ENCODE data around the gene ADD1.
"Not testable (repeated sequence)": the region's sequence is repeated elsewhere in the genome, so short reads cannot be mapped to it uniquely, and the experiment has no call there.

Gene ADD1

GRCh38 chr4:2915789-2916188, 72.1 kb downstream of the ADD1 start:
- no peak for DNase-seq (ENCODE audit: low read depth in 2 of 2, low spot score in 1 of 2)

GRCh38 chr4:2916696-2917095, 73.1 kb downstream of the ADD1 start:
- not testable (repeated sequence) for DNase-seq (ENCODE audit: low read depth in 2 of 2, low spot score in 1 of 2)

DNA sequence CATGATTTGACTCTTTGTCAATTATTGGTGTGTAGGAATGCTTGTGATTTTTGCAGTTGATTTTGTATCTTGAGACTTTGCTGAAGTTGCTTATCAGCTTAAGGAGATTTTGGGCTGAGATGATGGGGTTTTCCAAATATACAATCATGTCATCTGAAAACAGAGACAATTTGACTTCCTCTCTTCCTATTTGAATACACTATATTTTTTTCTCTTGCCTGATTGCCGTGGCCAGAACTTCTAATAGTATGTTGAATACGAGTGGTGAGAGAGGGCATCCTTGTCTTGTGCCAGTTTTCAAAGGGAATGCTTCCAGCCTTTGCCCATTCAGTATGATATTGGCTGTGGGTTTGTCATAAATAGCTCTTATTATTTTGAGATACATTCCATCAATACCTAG, 74.7 kb downstream of the ADD1 start:
- DNase-seq (ENCODE audit: low read depth in 2 of 2, low spot score in 1 of 2): not testable (repeated sequence)

DNA sequence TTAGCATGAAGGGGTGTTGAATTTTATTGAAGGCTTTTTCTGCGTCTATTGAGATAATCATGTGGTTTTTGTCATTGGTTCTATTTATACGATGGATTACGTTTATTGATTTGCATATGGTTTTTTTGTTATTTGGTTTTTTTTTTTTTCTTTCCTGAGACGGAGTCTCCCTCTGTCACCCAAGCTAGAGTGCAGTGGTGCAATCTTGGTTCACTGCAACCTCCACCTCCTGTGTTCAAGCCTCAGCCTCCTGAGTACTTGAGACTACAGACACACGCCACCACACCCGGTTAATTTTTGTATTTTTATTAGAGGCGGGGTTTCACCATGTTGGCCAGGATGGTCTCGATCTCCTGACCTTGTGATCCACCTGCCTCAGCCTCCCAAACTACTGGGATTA, 75.1 kb downstream of the ADD1 start:
- DNase-seq (ENCODE audit: low read depth in 2 of 2, low spot score in 1 of 2): not testable (repeated sequence)

DNA sequence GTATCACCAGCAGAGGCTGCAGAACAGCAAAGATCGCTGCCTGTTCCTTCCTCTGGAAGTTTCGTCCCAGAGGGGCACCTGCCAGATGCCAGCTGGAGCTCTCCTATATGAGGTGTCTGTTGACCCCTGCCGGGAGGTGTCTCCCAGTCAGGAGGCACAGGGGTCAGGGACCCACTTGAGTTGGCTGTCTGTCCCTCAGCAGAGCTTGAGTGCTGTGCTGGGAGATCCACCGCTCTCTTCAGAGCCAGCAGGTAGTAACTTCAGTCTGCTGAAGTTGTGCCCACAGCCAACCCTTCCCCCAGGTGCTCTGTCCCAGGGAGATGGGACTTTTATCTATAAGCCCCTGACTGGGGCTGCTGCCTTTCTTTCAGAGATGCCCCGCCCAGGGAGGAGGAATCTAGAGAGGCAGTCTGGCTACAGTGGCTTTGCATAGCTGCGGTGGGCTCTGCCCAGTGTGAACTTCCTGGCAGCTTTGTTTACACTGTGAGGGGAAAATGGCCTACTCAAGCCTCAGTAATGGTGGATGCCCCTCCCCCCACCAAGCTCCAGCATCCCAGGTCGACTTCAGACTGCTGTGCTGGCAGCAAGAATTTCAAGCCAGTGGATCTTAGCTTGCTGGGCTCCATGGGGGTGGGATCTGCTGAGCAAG, 78.9 kb downstream of the ADD1 start:
- not testable (repeated sequence) for DNase-seq (ENCODE audit: low read depth in 2 of 2, low spot score in 1 of 2)

DNA sequence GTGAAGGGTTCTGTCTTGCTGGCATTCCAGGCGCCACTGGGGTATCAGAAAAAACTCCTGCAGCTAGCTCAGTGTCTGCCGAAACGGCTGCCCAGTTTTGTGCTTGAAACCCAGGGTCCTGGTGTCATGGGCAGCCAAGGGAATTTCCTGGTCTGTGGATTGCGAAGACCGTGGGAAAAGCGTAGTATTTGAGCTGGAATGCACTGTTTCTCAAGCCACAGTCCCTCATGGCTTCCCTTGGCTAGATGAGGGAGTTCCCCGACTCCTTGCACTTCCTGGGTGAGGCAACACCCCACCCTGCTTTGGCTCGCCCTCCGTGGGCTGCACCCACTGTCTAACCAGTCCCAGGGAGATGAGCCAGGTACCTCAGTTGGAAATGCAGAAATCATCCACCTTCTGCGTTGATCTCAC, 79.5 kb downstream of the ADD1 start:
- no peak for DNase-seq (ENCODE audit: low read depth in 2 of 2, low spot score in 1 of 2)

- no peak for DNase-seq (ENCODE audit: low read depth in 2 of 2, low spot score in 1 of 2)
These were observed 80.1 kb downstream of the ADD1 start for GRCh38 chr4:2923668-2924173.

GRCh38 chr4:2924286-2924685, 80.6 kb downstream of the ADD1 start:
- DNase-seq (ENCODE audit: low read depth in 2 of 2, low spot score in 1 of 2): no peak

DNA sequence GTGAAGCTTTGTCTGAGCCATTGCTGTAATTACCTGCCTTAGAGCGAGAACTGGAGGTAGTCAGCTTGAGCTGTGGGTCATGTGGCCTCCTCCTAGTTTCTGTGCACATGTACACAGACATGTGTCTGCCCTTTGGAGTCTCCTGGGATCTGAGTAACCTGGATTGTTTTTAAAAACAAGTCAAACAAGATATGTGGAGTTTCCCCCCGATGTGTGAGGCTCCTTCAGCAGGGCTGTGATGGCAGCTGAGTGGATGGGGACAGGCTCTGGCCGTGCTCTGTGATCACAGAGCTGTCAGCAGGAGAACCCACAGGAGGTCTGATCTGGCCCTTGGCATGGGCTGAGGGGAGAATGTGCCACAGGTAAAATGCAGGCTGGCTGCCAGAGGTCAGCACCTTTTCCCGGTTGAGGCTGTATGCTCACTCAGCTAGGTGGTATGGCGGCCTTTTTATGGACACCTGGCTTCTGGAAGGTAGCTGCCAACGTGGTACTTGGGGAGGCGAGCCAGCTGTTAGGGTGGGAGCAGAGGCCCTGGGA, 81.2 kb downstream of the ADD1 start:
- DNase-seq (ENCODE audit: low read depth in 2 of 2, low spot score in 1 of 2): no peak

DNA sequence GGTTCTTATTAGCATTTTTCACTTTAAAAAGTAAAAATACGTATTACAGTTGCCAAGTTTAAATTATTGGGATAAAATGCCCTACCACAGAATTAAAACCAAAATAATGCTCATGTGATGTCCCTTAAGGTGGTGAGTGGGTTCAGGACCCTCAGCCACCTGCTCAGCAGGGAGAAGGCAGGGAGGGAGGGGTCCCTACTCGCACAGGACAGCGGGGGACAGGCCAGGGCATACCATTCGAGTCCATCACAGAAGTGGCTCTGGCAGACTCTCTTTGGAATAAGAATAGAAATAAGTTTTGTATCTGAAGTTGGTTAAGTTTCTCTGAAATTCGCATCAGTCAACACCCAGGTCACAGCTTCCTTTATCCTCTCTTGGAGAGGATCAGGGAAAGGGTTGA, 81.9 kb downstream of the ADD1 start:
- DNase-seq (ENCODE audit: low read depth in 2 of 2, low spot score in 1 of 2): no peak

GRCh38 chr4:2925931-2926860, 82.6 kb downstream of the ADD1 start:
- no peak for DNase-seq (ENCODE audit: low read depth in 2 of 2, low spot score in 1 of 2)

DNA sequence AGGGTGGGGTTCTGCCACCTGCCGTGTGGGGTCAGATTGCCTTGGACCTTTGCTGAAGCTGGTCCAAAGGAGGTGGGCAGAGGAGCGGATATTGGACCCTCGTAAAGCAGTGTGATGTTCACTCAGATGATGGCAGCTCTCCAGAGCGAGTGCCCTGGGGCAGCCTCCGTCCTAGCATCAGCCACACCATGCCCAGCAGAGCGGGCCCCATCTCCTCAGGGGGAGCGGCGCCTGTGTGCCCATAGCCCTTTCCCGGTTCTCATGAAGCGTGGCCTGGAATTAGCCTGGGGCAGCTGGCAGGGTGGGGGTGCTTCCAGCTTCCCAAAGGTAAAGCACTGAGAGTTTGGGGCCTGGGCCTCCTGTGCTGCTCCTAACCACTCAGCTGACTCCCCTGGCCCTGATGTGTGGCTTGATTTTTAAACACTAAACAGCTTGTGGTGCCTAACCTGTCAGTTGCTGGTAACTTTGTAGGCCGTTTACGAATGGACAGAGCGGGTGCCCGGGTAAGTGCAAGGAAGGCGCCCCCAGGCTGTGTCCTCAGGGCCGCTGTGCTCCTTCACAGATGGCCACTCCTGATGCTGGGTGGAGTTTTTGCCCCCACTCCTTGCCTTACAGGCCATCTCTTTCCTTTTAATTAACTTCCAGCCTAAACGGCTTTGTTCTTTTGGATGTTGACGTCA, 83.5 kb downstream of the ADD1 start:
- DNase-seq (ENCODE audit: low read depth in 2 of 2, low spot score in 1 of 2): no peak

DNA sequence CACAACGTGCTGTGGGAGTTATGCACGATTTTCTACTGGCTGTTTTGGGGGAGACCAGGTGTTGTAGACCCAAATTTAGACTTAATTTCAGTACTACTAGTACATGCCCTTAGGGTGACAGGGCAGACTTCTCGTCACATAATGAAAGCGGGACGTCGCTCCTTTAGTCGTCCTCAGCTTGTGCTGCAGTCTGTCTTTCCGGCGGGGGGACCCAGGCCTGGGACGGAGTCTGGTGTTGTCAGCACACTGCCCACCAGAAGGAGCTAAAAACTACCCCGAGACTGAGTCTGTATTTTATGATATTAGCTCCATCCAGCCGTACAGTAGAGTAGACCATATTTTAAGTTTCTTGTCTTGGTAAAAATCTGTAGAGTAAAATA, 84.0 kb downstream of the ADD1 start:
- no peak for DNase-seq (ENCODE audit: low read depth in 2 of 2, low spot score in 1 of 2)

DNA sequence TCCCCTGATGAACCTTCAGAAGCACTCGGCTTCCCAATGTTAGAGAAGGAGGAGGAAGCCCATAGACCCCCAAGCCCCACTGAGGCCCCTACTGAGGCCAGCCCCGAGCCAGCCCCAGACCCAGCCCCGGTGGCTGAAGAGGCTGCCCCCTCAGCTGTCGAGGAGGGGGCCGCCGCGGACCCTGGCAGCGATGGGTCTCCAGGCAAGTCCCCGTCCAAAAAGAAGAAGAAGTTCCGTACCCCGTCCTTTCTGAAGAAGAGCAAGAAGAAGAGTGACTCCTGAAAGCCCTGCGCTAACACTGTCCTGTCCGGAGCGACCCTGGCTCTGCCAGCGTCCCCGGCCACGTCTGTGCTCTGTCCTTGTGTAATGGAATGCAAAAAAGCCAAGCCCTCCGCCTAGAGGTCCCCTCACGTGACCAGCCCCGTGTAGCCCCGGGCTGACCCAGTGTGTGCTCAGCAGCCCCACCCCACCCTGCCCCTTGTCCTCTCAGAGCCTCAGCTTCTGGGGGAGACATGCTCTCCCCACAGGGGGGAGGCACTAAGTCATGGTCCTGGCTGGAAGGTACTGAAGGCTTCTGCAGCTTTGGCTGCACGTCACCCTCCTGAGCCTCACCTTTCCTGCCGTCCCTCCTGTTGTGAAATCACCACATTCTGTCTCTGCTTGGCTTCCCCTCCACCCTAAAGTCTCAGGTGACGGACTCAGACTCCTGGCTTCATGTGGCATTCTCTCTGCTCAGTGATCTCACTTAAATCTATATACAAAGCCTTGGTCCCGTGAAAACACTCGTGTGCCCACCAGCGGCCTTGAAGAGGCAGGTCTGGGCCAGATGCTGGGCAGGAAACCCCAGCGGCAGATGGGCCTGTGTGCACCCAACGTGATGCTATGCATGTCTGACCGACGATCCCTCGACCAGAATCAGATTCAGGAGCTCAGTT, 84.9 kb downstream of the ADD1 start:
- no peak for DNase-seq (ENCODE audit: low read depth in 2 of 2, low spot score in 1 of 2)

DNA sequence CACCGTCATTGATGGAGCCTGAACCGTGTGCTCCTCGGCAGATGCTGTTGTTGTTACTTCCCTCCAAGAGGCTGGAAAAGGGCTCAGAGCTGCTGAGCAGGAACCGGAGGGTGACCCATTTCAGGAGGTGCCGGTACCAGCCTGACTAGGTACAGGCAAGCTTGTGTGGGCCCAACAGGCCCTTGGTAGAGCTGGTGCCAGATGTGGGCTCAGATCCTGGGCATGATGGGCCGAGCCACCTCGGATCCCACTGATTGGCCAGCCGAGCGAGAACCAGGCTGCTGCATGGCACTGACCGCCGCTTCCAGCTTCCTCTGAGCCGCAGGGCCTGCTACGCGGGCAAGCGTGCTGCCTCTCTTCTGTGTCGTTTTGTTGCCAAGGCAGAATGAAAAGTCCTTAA, 85.8 kb downstream of the ADD1 start:
- DNase-seq (ENCODE audit: low read depth in 2 of 2, low spot score in 1 of 2): no peak

DNA sequence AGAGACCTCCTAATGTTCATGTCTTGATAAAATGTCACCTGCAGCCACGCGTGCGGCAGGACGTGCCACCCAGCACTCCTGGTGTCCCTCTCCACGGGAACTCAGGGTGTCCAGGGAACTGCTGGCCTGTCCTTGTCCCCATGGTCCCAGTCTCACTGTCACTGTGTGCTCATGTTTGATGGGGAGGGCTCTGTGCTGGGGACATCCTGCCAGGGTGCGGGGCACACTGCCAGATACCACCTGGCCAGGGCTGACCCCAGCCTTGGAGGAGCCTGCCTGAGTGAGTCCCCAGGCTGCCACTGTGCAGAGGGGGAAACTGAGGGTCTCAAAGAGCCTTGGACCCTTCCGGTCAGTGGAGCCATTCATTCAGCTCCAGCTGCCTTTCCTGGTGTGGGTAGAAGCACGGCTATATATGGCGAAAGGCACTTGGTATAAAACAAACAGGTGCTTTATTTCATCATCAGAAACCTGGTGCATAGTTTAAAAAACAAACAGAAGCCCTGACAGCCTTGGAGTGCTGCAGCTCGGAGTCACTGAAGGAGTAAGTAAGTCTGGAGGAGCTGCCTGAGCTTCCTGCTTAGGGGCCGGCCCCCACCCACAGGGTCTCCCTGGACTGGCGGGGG, 86.6 kb downstream of the ADD1 start:
- no peak for DNase-seq (ENCODE audit: low read depth in 2 of 2, low spot score in 1 of 2)

GRCh38 chr4:2930758-2931511, 87.3 kb downstream of the ADD1 start:
- DNase-seq (ENCODE audit: low read depth in 2 of 2, low spot score in 1 of 2): no peak

DNA sequence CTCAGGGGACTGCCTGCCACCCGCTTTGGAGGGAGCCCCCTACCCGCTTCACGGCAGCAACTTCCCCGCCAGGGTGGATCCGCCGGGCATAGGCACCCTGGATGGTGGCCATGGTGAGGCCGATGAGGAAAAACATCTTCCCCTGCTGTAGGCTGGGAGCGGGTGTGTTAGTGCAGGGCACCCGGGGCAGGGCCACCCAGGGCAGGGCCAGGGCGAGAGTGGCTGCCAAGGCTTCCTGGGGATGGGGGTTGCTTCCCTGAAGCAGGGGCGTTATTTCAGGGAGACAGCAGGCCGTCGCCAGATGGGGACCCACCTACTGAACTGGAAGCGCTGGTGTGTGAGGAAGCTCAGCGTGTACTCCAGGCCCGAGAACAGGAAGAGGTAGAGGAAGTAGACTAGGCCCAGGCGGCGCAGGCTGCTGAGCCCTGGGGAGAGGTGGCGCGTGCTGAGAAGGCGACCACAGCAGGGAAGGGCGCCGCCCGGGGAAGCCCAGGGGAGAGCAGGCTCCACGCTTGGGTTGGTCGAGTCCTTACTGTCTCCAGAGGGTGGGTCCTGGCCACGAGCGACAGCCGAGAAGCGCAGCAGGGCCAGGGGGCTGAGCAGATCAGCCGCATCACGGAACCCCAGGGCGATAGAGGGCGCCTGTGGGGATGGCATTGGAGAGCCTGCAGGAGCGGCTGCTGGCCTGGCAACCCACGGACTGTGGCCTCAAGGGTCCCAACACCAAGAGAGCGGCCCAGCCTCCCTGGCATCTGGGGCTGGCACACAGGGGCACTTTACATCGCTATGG, 88.1 kb downstream of the ADD1 start:
- no peak for DNase-seq (ENCODE audit: low read depth in 2 of 2, low spot score in 1 of 2)

Data from stimulated activated CD8-positive, alpha-beta memory T cell treated with anti-CD3 and anti-CD28 coated beads, Interleukin-4, amount 100 ng/mL, for 1 hour (primary cell).